Fibroblast of lung (primary cell): ENCODE data around the gene GON4L. TPM values are rescaled to one million over a fixed set of nuclear protein-coding genes. Genes with fewer than 3 reads are reported as not detected.

ENCODE experiments used
- DNase-seq, 2 donors: peaks; one replicate each; pipeline versions ENCODE4 v3.0.0 to v3.0.0-alpha.2; 2010; ENCODE audit warnings: low read depth in 2 of 2
- H2AFZ ChIP-seq: 2 replicates; pipeline ENCODE4 v1.5.1; 2012; ENCODE audit warnings: low read length, control low read depth, inconsistent platforms
- H3K27ac ChIP-seq: 2 replicates; pipeline ENCODE4 v1.5.1; 2011; ENCODE audit warnings: low read length, control low read depth; ENCODE audit not compliant: insufficient read depth
- H3K27me3 ChIP-seq: 2 replicates; pipeline ENCODE4 v1.5.1; 2011; ENCODE audit warnings: mild to moderate bottlenecking, low read length; ENCODE audit not compliant: control insufficient read depth, insufficient read depth
- H3K36me3 ChIP-seq: 2 replicates; pipeline ENCODE4 v1.5.1; 2011; ENCODE audit warnings: low read length; ENCODE audit not compliant: control insufficient read depth, insufficient read depth
- H3K4me1 ChIP-seq: 2 replicates; pipeline ENCODE4 v1.5.1; 2011; ENCODE audit warnings: low read length; ENCODE audit not compliant: control insufficient read depth, insufficient read depth; ENCODE audit errors: extremely low read depth
- H3K4me2 ChIP-seq: 2 replicates; pipeline ENCODE4 v1.5.1; 2011; ENCODE audit warnings: low read length, control low read depth; ENCODE audit not compliant: insufficient read depth; ENCODE audit errors: extremely low read depth
- H3K4me3 ChIP-seq, 4 experiments: fragments of 200-600 bp in 1 of 4; sonication (generic) in 1 of 4; replicated peaks in 1 of 4; 2 replicates each; pipeline ENCODE4 v1.5.1; 2011 to 2016; ENCODE audit warnings: low read length in 4 of 4, low read depth in 3 of 4, mild to moderate bottlenecking in 3 of 4, control low read depth in 2 of 4, inconsistent platforms in 1 of 4, mixed read lengths in 1 of 4; ENCODE audit not compliant: insufficient read depth in 1 of 4; ENCODE audit errors: control extremely low read depth in 1 of 4
- H3K79me2 ChIP-seq: 2 replicates; pipeline ENCODE4 v1.5.1; 2012; ENCODE audit warnings: mild to moderate bottlenecking, low read length, inconsistent platforms; ENCODE audit not compliant: control insufficient read depth, insufficient read depth
- H3K9ac ChIP-seq: 2 replicates; pipeline ENCODE4 v1.5.1; 2011; ENCODE audit warnings: mild to moderate bottlenecking, low read length, control low read depth; ENCODE audit not compliant: insufficient read depth
- H3K9me3 ChIP-seq: 2 replicates; pipeline ENCODE4 v1.5.1; 2012; ENCODE audit warnings: low read depth, low read length; ENCODE audit not compliant: control insufficient read depth, insufficient read depth
- H4K20me1 ChIP-seq: 2 replicates; pipeline ENCODE4 v1.5.1; 2011; ENCODE audit warnings: low read length; ENCODE audit not compliant: control insufficient read depth, insufficient read depth; ENCODE audit errors: extremely low read depth
- CTCF ChIP-seq, 2 donors: IDR thresholded peaks in 1 of 2; conservative IDR thresholded peaks in 1 of 2; 1 replicate in 1 of 2; 2 replicates in 1 of 2; pipeline ENCODE4 v1.5.1; 2011 to 2012; ENCODE audit warnings: low read length in 2 of 2, control low read depth in 1 of 2, inconsistent platforms in 1 of 2, low read depth in 1 of 2, mild to moderate bottlenecking in 1 of 2
- EZH2 ChIP-seq: IDR thresholded peaks from 2 replicates; pipeline ENCODE4 v1.5.1; 2012; ENCODE audit warnings: low read length, control low read depth, mild to moderate bottlenecking; ENCODE audit errors: missing control alignments
- polyA plus RNA-seq, 2 donors: library from polyadenylated mRNA; depleted of rRNA in 1 of 2; stranded (reverse) in 1 of 2; unstranded in 1 of 2; fragments of >200 nt; gene quantifications; 2 replicates each; pipeline ENCODE4 v1.2.1, GENCODE V29; 2011 to 2012; ENCODE audit warnings: missing spikeins in 1 of 2
- total RNA-seq: library from RNA; depleted of rRNA; stranded (reverse); fragments of >200 nt; gene quantifications from 2 replicates; pipeline ENCODE4 v1.2.1, GENCODE V29; 2014

The GON4L gene
- total and polyA plus RNA-seq, 2 donors (not counting 1 experiment from before 2014, with no cell fraction given) = 20.2 to 30.9 TPM

- Histone ChIP-seq H3K9ac (no peak overlapping the region), H3K9me3 (no peaks in the 10 kb centered on the region), H3K27me3 (no peaks in the 10 kb centered on the region), H2AFZ (no peak overlapping the region), H3K4me3 (no peak overlapping the region), H3K27ac (no peak overlapping the region), H3K4me1 (no peaks in the 10 kb centered on the region), H3K4me2 (no peak overlapping the region), H3K79me2 (peaks cover 64% of the 10 kb centered on the region), H3K36me3 (peaks cover 6% of the 10 kb centered on the region), H4K20me1 (no peaks in the 10 kb centered on the region)
- no peak for DNase-seq
- no peak for TF ChIP-seq CTCF (conservative IDR thresholded peaks at IDR 0.05 in 1 of 2, IDR thresholded peaks at IDR 0.05 in 1 of 2; ENCODE audit: low read depth in 1 of 2, low read length in 2 of 2)
- no peak for TF ChIP-seq EZH2
Observed at GRCh38 chr1:155847823-155848529, 9.0 kb downstream of the GON4L start.

- H2AFZ ChIP-seq = no peak overlapping the region
- H4K20me1 ChIP-seq = no peaks in the 10 kb centered on the region
- H3K4me2 ChIP-seq = no peak overlapping the region
- no peaks in the 10 kb centered on the region for H3K27me3 ChIP-seq
- H3K4me3 ChIP-seq = no peak overlapping the region
- no peaks in the 10 kb centered on the region for H3K4me1 ChIP-seq
- no peak for DNase-seq
- H3K9ac ChIP-seq = no peak overlapping the region
- H3K36me3 ChIP-seq = peaks cover 1% of the 10 kb centered on the region
- H3K9me3 ChIP-seq = no peaks in the 10 kb centered on the region
- peaks cover 56% of the 10 kb centered on the region for H3K79me2 ChIP-seq
- TF ChIP-seq CTCF (conservative IDR thresholded peaks at IDR 0.05 in 1 of 2, IDR thresholded peaks at IDR 0.05 in 1 of 2; ENCODE audit: low read depth in 1 of 2, low read length in 2 of 2) (no peak), EZH2 (no peak)
- H3K27ac ChIP-seq = no peak overlapping the region
Observed at GRCh38 chr1:155844860-155845421, 12.1 kb downstream of the GON4L start.

- H3K79me2 ChIP-seq = peaks cover 31% of the 10 kb centered on the region
- no peak overlapping the region for H3K4me2 ChIP-seq
- H3K9ac ChIP-seq = no peak overlapping the region
- no peaks in the 10 kb centered on the region for H3K27me3 ChIP-seq
- no peak overlapping the region for H3K4me3 ChIP-seq
- H4K20me1 ChIP-seq = no peaks in the 10 kb centered on the region
- no peaks in the 10 kb centered on the region for H3K4me1 ChIP-seq
- no peak for DNase-seq
- TF ChIP-seq CTCF (conservative IDR thresholded peaks at IDR 0.05 in 1 of 2, IDR thresholded peaks at IDR 0.05 in 1 of 2; ENCODE audit: low read depth in 1 of 2, low read length in 2 of 2) (no peak), EZH2 (no peak)
- no peaks in the 10 kb centered on the region for H3K9me3 ChIP-seq
- peaks cover 3% of the 10 kb centered on the region for H3K36me3 ChIP-seq
- H3K27ac ChIP-seq = no peak overlapping the region
- no peak overlapping the region for H2AFZ ChIP-seq
Observed at GRCh38 chr1:155840386-155840785, 16.6 kb downstream of the GON4L start.
